GM19467 (cell line): ENCODE measurements around the gene MED12L.

Experiments
- ATAC-seq: cut with Tn5 transposase; IDR thresholded peaks from one replicate; pipeline ENCODE4 v1.9.1; 2021; ENCODE audit warnings: mild to moderate bottlenecking, moderate library complexity; ENCODE audit not compliant: unreplicated experiment

The MED12L gene

GRCh38 chr3:151087648-151088047 is 2.2 kb downstream of the MED12L start:
- ATAC-seq, result no peak

- ATAC-seq, result no peak
Observed at GRCh38 chr3:151091685-151092345, 6.4 kb downstream of the MED12L start.

- no peak for ATAC-seq
Observed at GRCh38 chr3:151093148-151093547, 7.7 kb downstream of the MED12L start.

GRCh38 chr3:151093905-151094304 is 8.4 kb downstream of the MED12L start:
- ATAC-seq, result no peak

GRCh38 chr3:151096716-151097115 is 11.3 kb downstream of the MED12L start:
- no peak for ATAC-seq

GRCh38 chr3:151100076-151100475 is 14.6 kb downstream of the MED12L start:
- no peak for ATAC-seq

GRCh38 chr3:151101270-151101969 is 16.0 kb downstream of the MED12L start:
- no peak for ATAC-seq

GRCh38 chr3:151106311-151106710 is 20.8 kb downstream of the MED12L start:
- ATAC-seq, result no peak

GRCh38 chr3:151107177-151107576 is 21.7 kb downstream of the MED12L start:
- no peak for ATAC-seq

- no peak for ATAC-seq
Observed at GRCh38 chr3:151107701-151108100, 22.2 kb downstream of the MED12L start.

GRCh38 chr3:151109286-151109800 is 23.9 kb downstream of the MED12L start:
- ATAC-seq, result no peak

- ATAC-seq, result no peak
Observed at GRCh38 chr3:151112731-151113130, 27.3 kb downstream of the MED12L start.

- no peak for ATAC-seq
Observed at GRCh38 chr3:151113343-151113742, 27.9 kb downstream of the MED12L start.

- ATAC-seq, result no peak
Observed at GRCh38 chr3:151117047-151117446, 31.6 kb downstream of the MED12L start.

GRCh38 chr3:151119188-151119587 is 33.7 kb downstream of the MED12L start:
- ATAC-seq, result no peak

- no peak for ATAC-seq
Observed at GRCh38 chr3:151120409-151120808, 34.9 kb downstream of the MED12L start.

GRCh38 chr3:151121016-151121415 is 35.6 kb downstream of the MED12L start:
- ATAC-seq, result no peak

- no peak for ATAC-seq
Observed at GRCh38 chr3:151123827-151124226, 38.4 kb downstream of the MED12L start.

GRCh38 chr3:151124476-151124875 is 39.0 kb downstream of the MED12L start:
- ATAC-seq, result no peak

GRCh38 chr3:151130428-151130827 is 45.0 kb downstream of the MED12L start:
- ATAC-seq, result no peak

GRCh38 chr3:151133175-151133574 is 47.7 kb downstream of the MED12L start:
- ATAC-seq, result no peak

- ATAC-seq, result no peak
Observed at GRCh38 chr3:151133917-151134450, 48.5 kb downstream of the MED12L start.
